ENCODE results near the gene ETHE1. TPM values are rescaled to one million over a fixed set of nuclear protein-coding genes. Genes with fewer than 3 reads are reported as not detected.

Gene ETHE1
- total RNA-seq, 2 experiments from 2014 or later, result 1.7 to 6.4 TPM

DNA sequence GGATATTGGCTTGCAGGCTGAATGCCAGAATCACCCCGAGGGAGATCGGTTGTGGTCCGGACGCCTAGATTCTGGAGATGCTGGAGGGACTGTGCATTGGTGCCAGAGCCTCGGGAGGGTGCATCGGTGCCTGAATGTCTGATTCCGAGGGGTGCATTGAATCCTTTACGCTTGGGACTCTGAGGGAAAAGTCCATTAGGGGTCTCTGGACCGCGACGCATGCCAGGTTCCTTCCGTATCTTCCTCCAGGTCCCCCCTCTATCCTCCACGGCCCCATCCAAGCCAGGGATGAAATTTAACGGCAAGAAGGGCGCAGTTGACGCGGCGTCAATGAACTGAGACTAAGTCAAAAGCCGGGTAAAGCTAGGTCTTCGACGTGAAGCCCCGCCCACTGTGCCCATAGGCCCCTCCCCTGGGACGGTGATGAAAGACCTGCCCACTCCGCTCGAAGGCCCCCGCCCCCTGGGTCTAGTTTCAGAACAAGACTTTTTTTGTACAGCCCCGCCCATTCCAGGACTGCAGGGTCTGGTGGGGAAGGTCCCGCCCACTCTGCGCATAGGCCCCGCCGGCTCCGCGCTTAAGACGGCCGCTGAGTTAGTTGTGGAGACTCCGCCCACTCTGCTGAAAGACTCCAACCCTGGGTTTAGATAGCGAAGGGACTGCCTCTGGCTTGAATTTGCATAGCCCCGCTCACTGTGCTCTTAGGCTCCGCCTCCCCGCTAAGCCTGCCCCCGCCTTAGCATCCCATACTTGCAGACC, 6.7 kb upstream of the ETHE1 start:
- no peaks in the 10 kb centered on the region for H4K20me1 ChIP-seq (ENCODE audit: insufficient read depth, low read length)
- peak overlapping the region; percentile 61 for H3K4me3 ChIP-seq (ENCODE audit: low read depth, low read length, poor library complexity, severe bottlenecking)
- H3K9me2 ChIP-seq (ENCODE audit: insufficient read depth, low read length), result no peaks in the 10 kb centered on the region
- H2AFZ ChIP-seq (ENCODE audit: low read length), result peak overlapping the region; percentile 60; the same call in 1 of the 2 replicates
- ChIA-PET CTCF (ENCODE audit: unreplicated experiment) (interaction anchor here (0.6 kb wide), 2 partner anchors 13 to 16 kb away, joined by 3 read pairs; no protein-coding TSS in a partner anchor), POLR2A (no interaction called here)
- H3K4me2 ChIP-seq (ENCODE audit: low read length), result peak overlapping the region; percentile 80
- H3K36me3 ChIP-seq (ENCODE audit: insufficient read depth, low read length), result peaks cover 15% of the 10 kb centered on the region
- BruUV-seq (replicated peaks), result no TSS peak
- DNase-seq (ENCODE audit: low spot score), result peak; percentile 78
- intact Hi-C loops (cut with micrococcal nuclease; ENCODE audit: unreplicated experiment), result loop anchor here (10.0 kb wide), 1 partner anchor 61 kb away; the partner anchor contains the start of genes IRGQ and ZNF576
- no peaks in the 10 kb centered on the region for H3K79me2 ChIP-seq (ENCODE audit: insufficient read depth, low read depth, low read length)
- no peaks in the 10 kb centered on the region for H3K9me3 ChIP-seq (ENCODE audit: low read length)
- peak overlapping the region; percentile 40 for H3K27ac ChIP-seq (ENCODE audit: low read depth, low read length, poor library complexity, severe bottlenecking)
- H3K4me1 ChIP-seq (ENCODE audit: insufficient read depth, low read length, poor library complexity, severe bottlenecking), result peaks cover 20% of the 10 kb centered on the region
- TF ChIP-seq, protein P1, sequence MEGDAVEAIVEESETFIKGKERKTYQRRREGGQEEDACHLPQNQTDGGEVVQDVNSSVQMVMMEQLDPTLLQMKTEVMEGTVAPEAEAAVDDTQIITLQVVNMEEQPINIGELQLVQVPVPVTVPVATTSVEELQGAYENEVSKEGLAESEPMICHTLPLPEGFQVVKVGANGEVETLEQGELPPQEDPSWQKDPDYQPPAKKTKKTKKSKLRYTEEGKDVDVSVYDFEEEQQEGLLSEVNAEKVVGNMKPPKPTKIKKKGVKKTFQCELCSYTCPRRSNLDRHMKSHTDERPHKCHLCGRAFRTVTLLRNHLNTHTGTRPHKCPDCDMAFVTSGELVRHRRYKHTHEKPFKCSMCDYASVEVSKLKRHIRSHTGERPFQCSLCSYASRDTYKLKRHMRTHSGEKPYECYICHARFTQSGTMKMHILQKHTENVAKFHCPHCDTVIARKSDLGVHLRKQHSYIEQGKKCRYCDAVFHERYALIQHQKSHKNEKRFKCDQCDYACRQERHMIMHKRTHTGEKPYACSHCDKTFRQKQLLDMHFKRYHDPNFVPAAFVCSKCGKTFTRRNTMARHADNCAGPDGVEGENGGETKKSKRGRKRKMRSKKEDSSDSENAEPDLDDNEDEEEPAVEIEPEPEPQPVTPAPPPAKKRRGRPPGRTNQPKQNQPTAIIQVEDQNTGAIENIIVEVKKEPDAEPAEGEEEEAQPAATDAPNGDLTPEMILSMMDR (conservative IDR thresholded peaks at IDR 0.05; ENCODE audit: low read length), result no peak
- no peak for TF ChIP-seq EZH2phosphoT487 (IDR thresholded peaks at IDR 0.05; ENCODE audit: borderline replicate concordance, low read depth, low read length)

DNA sequence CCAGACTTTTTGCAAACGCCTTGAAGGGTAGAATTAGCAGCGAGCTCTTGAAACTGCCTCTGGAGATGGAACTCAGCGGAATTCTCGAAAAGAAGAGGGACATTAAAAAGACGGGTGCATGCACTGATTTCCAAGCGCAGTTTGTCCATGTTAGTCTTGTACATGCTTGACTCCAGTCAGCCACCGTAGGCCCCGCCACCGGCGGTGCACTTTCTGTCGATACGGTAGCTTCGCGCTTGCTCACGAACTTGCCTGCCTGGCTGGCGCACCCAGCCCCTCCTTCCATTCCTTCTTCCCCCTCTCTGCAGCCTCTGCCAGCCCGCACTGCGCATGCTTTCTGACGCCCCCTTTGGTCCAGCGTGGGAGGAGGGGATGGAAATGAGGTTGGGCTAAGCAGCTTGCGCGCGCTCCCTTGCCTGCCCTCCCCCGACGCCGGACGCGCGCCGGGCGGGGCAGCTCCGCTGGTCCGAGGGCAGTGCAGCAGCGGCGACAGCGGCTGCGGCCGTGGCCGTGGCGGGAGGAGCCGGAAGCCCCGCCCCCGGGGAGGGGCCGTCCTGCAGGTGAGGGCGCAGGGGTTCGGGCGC, 6.1 kb upstream of the ETHE1 start, which contains the start of gene ZNF575:
TSS of gene ZNF575 (plus strand) at position 227 of the 584 bp plus-strand sequence. CDS start 1,235 bp downstream, outside the sequence.
- Histone ChIP-seq H2AFZ (ENCODE audit: low read length) (peak within 1 kb of the TSS; percentile 60; the same call in 1 of the 2 replicates), H3K27ac (ENCODE audit: low read depth, low read length, poor library complexity, severe bottlenecking) (peak within 1 kb of the TSS; percentile 40), H3K4me1 (ENCODE audit: insufficient read depth, low read length, poor library complexity, severe bottlenecking) (peaks cover 20% of the 10 kb centered on the region), H4K20me1 (ENCODE audit: insufficient read depth, low read length) (no peaks in the 10 kb centered on the region), H3K9me2 (ENCODE audit: insufficient read depth, low read length) (no peaks in the 10 kb centered on the region), H3K9me3 (ENCODE audit: low read length) (no peaks in the 10 kb centered on the region), H3K79me2 (ENCODE audit: insufficient read depth, low read depth, low read length) (no peaks in the 10 kb centered on the region), H3K36me3 (ENCODE audit: insufficient read depth, low read length) (peaks cover 8% of the 10 kb centered on the region), H3K4me3 (ENCODE audit: low read depth, low read length, poor library complexity, severe bottlenecking) (peak within 1 kb of the TSS; percentile 61), H3K4me2 (ENCODE audit: low read length) (peak within 1 kb of the TSS; percentile 80)
- CTCF ChIA-PET (ENCODE audit: unreplicated experiment), result interaction anchor here (0.6 kb wide), 1 partner anchor 15 kb away, joined by 3 read pairs; no protein-coding TSS in a partner anchor
- POLR2A ChIA-PET, result interaction anchor here (0.6 kb wide), 2 partner anchors 26 to 244 kb away, joined by 3 read pairs; no protein-coding TSS in a partner anchor
- DNase-seq (ENCODE audit: low spot score), result peak; percentile 75
- BruUV-seq (replicated peaks), result no TSS peak
- TF ChIP-seq EZH2phosphoT487 (IDR thresholded peaks at IDR 0.05; ENCODE audit: borderline replicate concordance, low read depth, low read length), result no peak
- TF ChIP-seq, protein P1 (conservative IDR thresholded peaks at IDR 0.05; ENCODE audit: low read length), result no peak
- intact Hi-C loops (cut with micrococcal nuclease; ENCODE audit: unreplicated experiment), result loop anchor here (10.0 kb wide), 1 partner anchor 62 kb away; the partner anchor contains the start of genes IRGQ and ZNF576

Measured in OCI-LY7 (cell line).